ENCODE data around the gene FAM210A.
"Not testable (repeated sequence)": the region's sequence is repeated elsewhere in the genome, so short reads cannot be mapped to it uniquely, and the experiment has no call there.

The FAM210A gene

DNA sequence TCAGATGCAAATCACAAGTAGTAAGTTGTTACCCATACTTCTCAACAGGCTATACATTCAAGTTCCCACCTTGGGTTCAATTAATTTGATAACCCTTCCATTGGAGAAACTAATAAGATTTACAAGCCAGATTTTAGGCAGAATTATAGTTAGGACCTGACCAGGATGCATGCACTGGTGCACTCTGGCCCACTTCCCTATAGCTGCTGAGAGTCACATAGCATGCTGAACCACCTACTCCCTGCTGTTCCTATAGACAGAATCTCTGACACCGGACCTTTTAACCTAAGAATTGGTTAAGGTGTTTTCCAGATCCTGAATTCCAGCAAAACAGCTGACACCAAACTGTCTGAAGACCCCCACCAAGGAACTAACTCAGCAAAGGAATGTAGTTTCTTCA lies 26.2 kb downstream of the FAM210A start:
- no peak for DNase-seq

DNA sequence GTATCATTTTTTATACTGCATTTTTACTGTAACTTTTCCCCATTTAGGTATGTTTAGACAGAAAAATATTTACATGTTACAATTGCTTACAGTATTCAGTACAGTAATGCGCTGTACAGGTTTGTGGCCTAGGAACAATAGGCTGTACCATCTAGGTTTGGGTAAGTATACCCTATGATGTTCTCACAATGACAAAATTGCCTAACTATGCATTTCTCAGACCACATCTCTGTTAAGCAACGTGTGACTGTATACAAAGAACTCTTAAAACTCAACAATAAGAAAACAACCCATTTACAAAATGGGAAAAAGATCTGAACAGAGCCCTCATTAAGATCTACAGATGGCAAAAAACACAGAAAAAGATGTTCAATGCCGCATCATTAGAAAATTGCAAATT lies 29.4 kb downstream of the FAM210A start:
- DNase-seq, result no peak

DNA sequence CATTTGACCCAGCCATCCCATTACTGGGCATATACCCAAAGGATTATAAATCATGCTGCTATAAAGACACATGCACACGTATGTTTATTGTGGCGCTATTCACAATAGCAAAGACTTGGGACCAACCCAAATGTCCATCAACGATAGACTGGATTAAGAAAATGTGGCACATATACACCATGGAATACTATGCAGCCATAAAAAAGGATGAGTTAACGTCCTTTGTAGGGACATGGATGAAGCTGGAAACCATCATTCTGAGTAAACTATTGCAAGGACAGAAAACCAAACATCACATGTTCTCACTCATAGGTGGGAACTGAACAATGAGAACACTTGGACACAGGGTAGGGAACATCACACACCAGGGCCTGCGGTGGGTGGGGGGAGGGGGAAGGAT lies 31.0 kb downstream of the FAM210A start:
- not testable (repeated sequence) for DNase-seq

DNA sequence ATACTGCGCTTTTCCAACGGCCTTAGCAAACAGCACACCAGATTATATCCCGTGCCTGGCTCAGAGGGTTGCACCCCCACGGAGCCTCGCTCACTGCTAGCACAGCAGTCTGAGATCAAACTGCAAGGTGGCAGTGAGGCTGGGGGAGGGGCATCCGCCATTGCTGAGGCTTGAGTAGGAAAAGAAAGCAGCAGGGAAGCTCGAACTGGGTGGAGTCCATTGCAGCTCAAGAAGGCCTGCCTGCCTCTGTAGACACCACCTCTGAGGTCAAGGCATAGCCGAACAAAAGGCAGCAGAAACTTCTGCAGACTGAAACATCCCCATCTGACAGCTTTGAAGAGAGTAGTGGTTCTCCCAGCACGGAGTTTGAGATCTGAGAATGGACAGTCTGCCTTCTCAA lies 36.3 kb downstream of the FAM210A start:
- not testable (repeated sequence) for DNase-seq

DNA sequence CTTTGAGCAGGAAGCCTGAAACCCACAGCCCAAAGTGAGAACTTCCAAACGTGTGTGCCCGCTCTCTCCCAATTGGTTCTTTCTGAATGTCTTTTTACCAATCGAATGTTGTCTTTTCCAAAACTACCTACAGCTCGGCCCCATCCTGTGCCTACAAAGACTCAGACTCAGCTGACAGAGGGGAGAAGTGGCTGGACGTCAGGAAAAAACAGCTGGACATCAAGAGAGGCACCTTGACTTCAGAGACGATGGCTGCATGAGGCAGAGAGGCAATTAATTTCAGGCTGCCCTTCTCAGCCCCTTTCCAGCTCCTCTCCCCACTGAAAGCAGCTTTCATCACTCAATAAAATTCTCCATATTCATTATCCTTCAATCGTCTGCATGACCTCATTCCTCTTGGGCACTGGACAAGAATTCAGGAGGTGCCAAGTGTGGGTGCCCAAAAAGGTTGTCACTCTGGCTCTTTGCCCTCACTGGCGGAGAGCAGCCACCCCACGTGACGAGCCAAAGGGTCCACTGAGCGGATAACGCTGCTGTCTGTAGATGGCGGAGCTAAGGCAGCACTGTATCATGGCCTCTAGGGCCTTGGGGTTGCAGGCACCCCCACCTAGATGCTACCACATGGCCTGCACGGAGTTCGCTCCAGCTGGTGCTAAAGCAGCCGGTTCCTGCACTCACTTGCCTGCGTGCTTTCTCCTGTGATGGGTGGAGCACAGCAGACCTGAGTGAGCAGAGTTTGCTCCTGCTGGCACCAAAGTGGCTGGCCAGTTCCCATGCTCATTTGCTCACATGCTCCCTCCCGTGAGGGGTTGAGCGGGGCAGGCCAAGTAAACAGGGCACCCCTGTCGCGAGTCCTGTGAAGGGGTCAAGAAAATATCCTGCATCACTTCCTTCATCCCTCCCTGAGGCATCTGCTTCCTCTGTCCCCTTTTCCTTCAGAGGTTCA lies 37.9 kb downstream of the FAM210A start:
- no peak for DNase-seq

DNA sequence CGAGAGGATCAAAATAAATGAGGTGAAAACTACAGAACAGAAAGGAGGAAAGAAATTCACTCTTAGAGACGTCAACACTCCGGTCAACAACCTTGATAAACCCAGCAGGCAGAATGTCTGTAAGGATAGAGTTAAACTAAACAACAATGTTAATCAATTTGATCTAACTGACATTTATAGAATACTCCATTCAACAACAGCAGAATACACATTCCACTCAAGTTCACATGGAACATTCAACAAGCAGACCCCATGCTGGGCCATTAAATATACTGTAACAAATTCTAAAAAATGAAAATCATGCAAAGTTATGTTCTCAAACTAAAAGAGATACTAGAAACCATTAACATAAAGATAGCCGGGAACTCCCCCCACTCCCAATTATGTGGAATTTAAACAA lies 41.8 kb downstream of the FAM210A start:
- DNase-seq, result no peak

DNA sequence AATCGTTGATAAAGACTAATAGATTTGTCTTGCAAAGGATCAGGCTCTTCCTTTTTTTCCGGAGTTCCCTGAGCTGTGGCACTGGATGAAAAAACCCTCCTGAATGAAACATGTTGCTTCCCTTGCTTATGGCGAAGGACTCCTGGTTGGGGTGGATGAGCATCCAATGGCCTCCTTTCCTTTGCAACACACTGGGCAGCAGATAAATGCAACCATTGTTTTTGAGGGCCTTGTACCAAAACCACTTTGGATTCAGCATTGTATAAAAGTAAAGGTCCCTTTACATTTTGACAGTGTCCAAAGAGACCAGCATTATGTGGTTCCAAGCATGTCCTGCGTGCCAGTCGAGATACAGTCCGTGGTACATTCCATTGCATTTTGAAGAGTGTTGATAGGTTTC lies 44.7 kb downstream of the FAM210A start:
- DNase-seq, result no peak

DNA sequence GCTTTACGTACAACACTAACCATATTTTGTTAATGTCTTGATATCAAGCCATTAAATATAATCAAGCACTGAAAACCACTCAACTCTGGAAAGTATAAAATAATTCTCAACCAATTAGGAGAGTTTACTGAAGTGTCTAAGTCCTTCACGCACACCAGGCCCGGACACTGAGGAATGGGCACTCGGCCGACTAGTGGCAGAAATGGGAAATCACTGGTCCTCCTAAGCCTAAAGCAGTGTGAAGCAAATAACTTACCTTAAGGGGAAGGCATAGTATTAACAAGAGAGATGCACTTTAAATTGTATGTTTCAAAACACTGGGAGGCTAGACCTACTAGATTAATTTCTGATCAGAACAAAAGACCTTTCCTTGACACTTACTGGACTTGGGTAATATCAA lies 45.7 kb downstream of the FAM210A start:
- peak; percentile 2 for DNase-seq

DNA sequence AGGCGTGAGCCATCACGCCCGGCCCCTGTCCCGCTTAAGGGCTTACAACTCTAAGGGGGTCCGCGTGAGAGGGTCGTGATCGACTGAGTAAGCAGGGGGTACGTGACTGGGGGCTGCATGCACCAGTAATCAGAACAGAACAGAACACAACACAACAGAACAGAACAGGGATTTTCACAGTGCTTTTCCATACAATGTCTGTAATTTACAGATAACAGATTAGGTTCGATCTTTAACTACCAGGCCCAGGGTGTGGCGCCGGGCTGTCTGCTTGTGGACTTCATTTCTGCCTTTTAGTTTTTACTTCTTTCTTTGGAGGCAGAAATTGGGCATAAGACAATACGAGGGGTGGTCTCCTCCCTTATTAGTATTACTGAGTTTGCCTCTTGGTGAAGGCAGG lies 49.0 kb downstream of the FAM210A start:
- DNase-seq, result not testable (repeated sequence)

DNA sequence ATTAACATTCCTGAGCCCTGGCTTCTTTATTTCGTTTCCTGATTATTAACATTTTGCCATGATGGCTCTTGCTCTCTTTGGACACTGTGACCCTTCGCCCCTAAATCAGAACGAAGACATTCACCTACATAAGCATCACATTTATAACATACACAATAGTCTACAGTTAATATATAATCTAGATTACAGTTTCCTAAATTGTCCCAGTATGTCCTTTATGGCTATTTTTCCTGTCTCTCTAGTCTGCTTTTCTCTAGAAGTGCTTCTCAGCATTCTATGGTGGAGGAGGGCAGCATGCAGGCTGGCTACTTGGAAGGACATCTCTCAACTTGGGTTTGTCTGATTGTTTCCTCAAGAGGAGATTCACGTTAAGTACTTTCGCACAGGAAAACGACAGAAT lies 49.9 kb downstream of the FAM210A start:
- DNase-seq, result no peak

DNA sequence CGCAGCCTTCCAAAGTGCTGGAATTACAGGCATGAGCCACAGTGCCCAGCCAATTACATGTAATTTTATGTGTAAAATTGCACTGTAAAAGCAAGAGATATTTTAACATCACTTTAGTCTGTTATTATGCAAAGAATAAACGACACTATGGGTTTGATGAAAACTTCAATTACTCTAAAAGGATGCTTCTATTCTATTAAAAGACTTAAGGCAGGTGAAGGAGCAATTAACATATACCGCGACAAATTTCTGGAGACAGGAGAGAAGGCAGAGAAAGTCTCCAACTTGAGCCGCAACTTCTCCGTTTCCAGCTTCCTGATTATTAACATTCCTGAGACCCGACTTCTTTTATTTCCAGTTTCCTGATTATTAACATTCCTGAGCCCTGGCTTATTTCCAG lies 53.7 kb downstream of the FAM210A start:
- no peak for DNase-seq

DNA sequence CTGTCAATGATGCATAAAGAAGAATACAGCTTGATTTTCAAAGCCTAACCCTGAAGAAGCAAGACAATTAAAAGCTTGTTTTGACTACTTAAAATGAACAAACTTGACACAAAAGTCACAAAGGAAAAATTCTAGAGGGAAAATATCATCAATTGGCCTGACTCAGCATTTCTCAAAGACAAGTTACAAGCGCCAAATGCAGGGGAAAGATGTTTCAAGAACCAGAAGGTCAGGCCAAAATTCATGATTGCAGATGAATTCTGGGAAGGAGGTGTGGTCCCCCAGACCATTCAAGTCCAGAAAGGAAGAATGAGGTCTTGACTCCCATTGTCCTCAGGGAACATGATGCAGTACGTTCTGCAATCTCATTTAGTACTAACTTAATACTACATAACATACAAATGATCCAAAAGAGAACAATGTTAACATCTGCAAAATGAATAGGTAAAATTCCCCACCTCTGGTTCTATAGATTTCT lies 64.5 kb downstream of the FAM210A start:
- no peak for DNase-seq

DNA sequence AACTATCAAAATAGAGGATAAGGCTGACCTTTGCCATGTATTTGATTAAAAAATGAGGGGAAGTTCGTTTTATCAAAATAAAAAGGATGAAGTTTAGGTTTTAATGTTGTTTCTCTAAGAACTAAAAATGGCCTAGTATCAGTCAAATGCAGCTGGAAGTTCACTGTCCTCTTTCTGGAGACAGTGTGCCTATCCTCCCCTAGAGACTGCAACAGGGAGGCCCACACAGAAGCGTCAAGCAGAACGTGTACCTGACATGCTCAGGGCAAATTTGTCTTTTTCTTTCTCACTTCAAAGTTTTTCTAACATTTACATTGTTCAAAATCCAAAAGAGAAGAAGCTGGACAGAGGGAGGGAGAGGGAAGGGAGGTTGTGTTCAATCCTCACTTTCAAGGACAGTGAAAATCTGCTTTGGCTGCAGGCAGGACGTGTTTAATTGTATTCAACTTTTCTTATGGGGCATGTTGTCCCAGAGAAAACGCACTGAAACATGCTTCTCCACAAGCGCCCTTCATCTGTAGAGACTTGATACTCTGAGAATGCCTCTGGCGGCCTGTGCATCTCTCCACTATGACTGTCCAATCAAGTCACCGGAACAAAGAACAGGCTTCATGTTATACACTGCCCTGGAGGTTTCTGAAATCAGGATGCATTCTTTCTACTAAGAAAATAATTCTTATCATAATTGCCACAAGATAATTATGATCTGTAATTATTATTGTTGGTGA lies 65.1 kb downstream of the FAM210A start:
- DNase-seq, result no peak

DNA sequence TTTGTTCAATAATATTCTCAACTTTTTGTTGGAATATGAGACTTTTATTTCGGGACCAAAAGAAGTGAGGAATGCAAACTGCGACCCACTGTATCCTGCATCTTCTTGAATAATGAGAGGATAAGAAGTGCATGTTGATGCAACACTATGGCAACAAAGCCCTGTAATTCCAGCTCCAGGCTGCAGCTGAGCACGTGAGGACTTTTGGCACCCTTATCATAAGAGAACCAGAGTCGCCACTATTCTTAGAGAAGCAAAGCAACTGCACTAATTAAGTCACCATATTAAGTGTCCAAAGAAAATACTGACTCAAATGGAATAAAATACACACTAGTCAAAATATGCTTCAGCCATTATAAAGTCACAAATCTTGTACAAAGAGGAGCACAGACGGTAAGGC lies 65.8 kb downstream of the FAM210A start:
- no peak for DNase-seq

DNA sequence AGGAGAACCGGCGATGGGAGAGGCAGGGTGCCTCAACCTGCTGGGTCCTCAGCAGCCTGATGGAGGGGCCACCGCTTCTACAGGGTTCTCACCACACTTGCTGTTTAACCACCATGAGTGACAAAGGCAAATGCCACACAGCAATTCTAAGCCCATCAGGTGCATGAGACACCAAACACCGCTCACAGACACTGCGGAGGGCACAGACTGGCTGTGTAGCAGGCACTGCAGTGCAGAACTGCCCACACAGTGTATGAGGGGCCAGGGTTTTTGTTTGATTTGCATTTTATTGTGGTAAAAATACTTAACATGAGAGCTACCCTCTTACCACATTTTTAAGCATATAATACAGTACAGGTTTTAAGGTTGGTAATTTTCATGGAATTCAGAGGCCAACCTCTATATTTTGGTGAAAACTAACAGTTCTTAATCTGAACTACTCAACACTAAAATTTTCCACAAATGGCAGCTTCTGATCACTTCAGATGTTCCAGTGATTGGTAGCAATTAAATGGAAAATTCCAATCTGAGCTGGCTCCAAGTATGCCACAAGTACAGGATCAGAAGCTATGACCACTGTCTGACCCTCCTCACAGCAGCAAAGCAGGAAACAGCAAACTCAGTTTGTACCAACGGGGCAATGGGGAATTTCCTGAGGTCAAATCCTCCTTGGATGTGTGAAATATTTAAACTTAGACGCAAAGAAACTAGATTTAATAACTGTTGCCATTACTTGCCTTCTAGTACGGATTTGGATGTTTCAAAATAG lies 67.7 kb downstream of the FAM210A start:
- no peak for DNase-seq

DNA sequence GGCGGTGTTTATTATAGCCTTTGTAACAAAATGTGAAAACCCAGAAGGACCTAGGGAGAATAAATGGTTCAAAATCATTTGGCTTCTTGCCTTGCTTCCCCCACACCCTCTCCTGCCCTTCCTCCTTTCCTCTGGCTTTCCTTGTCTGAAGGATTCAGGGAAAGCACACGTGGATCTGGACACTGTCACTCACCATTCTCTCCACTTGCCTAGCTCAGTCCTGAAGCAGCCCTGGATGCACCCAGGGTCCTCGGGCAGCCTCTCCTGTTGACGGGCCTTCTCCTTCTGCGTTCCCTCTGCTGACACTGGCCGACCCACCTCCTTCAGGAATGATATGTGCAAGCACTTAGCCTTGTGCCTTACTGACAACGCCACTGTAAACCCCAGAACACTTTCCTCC lies 68.4 kb downstream of the FAM210A start:
- DNase-seq, result no peak

DNA sequence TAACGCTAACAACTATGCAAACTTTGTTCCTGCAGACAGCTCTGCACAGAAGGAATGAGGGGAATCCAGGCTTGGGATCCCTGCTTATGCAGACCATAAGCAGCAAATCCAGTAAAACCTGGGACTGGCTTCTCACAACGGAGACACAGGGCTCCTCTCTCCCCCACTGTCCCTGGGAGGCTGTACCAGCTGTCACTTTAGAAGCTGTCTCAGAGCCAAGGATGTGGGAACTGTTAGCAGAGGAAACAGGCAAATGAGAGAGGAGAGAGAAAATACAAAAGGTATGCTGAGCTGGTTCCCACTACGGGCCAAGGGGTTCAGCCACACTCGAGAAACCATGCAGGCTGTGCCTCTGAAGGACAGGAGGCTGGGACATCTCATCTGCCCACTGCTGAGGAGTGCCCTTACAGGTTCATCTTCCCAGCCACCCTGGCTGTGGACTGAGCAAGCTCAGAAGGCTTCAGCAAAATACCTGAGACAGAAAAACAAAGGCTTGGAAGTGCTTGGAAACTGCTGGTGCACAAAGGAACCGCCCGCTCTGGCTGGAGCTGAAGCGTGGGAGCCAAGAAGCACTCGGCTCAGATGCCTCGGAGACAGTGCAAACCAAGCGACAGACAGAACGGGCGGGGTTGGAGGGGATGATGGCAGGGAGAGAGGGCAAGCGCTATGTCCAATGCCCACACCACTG lies 72.5 kb downstream of the FAM210A start:
- DNase-seq, result no peak

DNA sequence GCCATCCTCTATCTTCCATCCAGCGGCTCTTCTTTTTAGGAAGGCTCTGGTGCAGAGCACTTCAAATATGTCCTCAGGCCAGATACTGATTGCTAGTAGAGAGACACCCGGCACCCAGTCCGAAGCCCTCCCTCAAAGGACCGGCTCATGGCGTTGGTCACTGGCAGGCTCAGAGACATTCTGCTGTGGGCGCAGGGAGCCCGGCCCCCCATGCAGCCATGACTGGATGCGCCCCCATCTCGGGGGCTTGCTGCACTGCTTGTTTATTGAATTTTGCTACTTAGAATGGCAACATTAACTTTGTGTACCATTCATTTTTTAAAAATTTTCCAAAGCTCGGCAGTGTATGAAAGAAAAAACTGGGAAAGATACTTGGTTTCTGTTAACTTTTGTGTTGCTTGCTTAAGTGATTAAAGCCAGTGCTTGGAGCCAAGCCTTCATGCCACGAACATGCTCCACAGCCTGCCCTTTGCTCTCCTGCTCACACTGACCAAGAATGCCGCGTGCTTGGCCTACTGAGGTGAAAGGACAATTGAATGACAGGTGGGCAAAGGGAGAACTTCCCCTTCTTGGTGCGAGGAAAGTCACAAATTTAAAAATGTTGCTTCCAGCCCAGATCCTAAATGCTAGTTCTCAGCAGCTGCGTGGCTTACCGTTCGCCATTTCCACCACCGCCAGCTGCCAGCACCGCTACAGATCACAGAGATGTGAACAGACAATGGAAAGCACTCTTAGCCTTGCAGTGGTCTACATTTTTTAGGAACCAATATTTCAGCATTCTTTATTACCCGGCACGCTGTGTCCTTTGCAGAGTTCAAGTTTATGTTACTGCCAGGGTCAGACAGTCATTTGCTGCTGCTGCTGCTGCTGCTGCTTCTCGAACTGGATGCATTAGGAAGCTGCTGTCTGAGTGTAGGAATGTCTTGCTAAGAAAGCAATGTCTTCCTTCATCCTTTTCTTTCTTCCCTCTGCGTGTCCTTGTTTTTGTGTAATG lies 76.7 kb downstream of the FAM210A start:
- no peak for DNase-seq

DNA sequence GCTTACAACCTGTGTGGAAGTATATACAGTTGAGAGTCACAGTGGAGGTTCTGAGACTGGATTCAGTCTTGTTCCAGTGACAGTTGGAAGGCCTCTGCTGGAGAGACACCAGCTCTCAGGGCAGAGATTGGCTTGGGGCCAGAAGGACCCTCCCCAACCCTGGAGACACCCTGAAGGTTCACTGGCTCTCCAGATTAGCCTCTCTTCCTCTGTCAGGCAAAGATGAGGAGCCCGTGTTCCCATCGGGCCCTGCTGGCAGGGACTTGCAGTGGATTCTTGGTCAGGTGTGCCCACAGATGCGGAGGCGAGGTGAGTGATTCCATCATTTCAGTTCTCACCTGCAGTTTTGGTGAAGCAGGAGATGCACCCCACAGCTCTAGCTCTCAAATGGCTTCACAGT lies 78.6 kb downstream of the FAM210A start:
- no peak for DNase-seq

DNA sequence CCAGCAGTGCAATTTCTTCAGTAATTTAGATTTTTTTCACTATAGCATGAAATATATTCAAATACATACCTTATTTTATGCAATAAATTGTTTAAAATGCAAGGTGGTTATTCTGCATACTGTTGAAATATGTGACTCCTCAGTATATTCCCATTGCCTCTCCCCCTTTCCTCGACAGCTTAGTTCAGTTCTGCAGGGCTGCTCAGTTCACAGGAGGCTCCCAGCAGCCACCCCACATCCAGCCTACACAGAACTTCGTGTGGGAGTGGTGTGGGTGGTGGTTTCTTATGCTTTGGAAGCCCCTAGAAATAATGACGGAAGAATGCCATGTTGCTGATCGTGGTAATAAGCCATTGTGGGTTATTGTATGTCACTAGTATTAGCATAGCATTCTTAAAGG lies 79.7 kb downstream of the FAM210A start:
- no peak for DNase-seq

DNA sequence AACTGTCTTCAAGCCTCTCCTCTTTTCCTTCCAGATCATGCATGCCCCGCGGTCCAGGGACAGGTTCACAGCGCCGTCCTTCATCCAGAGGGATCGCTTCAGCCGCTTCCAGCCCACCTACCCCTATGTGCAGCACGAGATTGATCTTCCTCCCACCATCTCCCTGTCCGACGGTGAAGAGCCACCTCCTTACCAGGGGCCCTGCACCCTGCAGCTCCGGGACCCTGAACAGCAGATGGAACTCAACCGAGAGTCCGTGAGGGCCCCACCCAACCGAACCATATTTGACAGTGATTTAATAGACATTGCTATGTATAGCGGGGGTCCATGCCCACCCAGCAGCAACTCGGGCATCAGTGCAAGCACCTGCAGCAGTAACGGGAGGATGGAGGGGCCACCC lies 81.3 kb downstream of the FAM210A start:
- no peak for DNase-seq
